AG09309 (cell line): Measurements from ENCODE around the gene TYMP.
"Not testable (repeated sequence)": the region's sequence is repeated elsewhere in the genome, so short reads cannot be mapped to it uniquely, and the experiment has no call there.

Source experiments
- DNase-seq: peaks from one replicate; pipeline ENCODE4 v3.0.0-alpha.2; 2010; ENCODE audit warnings: low read depth
- H3K4me3 ChIP-seq: 2 replicates; pipeline ENCODE4 v1.5.1; 2011; ENCODE audit warnings: mild to moderate bottlenecking, low read depth, low read length, moderate library complexity; ENCODE audit not compliant: control insufficient read depth
- CTCF ChIP-seq: IDR thresholded peaks from 2 replicates; pipeline ENCODE4 v1.5.1; 2011; ENCODE audit warnings: mild to moderate bottlenecking, low read depth, low read length, inconsistent platforms; ENCODE audit not compliant: insufficient read depth, control insufficient read depth; ENCODE audit errors: missing control alignments

TYMP gene

GRCh38 chr22:50536226-50536625 lies 6.4 kb upstream of the TYMP start:
- TF ChIP-seq CTCF, result no peak
- no peak for DNase-seq
- no peak overlapping the region for H3K4me3 ChIP-seq

- no peak overlapping the region for H3K4me3 ChIP-seq
- no peak for TF ChIP-seq CTCF
- DNase-seq, result no peak
These were observed 5.3 kb upstream of the TYMP start for GRCh38 chr22:50535113-50535512.

GRCh38 chr22:50533856-50534711 lies 4.3 kb upstream of the TYMP start:
- not testable (repeated sequence) for H3K4me3 ChIP-seq, DNase-seq

GRCh38 chr22:50532824-50533796 lies 3.3 kb upstream of the TYMP start:
- no peak for DNase-seq
- TF ChIP-seq CTCF, result no peak
- no peak overlapping the region for H3K4me3 ChIP-seq

GRCh38 chr22:50531962-50532674 lies 2.3 kb upstream of the TYMP start:
- peak overlapping the region; percentile 52 for H3K4me3 ChIP-seq
- no peak for DNase-seq
- no peak for TF ChIP-seq CTCF

- no peak for DNase-seq
- peak overlapping the region; percentile 52 for H3K4me3 ChIP-seq
- TF ChIP-seq CTCF, result no peak
These were observed 1.7 kb upstream of the TYMP start for GRCh38 chr22:50531546-50531961.
